Hepatocyte (in vitro differentiated cells): Measurements from ENCODE around the gene C11orf71.

Experiments
- CTCF ChIP-seq: fragments of 200-600 bp; sonication (generic); IDR thresholded peaks from 2 replicates; pipeline ENCODE4 v1.5.1; 2016; ENCODE audit warnings: antibody characterized with exemption, mild to moderate bottlenecking; ENCODE audit not compliant: poor library complexity
- EZH2 ChIP-seq: fragments of 200-600 bp; sonication (generic); IDR thresholded peaks from 2 replicates; pipeline ENCODE4 v1.6.1; 2016; ENCODE audit warnings: antibody characterized with exemption, mild to moderate bottlenecking, borderline replicate concordance
- EZH2phosphoT487 ChIP-seq: fragments of 200-600 bp; sonication (generic); IDR thresholded peaks from one replicate; pipeline ENCODE4 v1.6.1; 2018; ENCODE audit warnings: antibody characterized with exemption, mild to moderate bottlenecking, low read depth, moderate library complexity; ENCODE audit not compliant: unreplicated experiment, severe bottlenecking

- no peak for TF ChIP-seq EZH2
- no peak for TF ChIP-seq CTCF
- no peak for TF ChIP-seq EZH2phosphoT487
Observed at GRCh38 chr11:114449845-114450244, 49.5 kb upstream of the C11orf71 start.
